Liver (tissue), 9 donors: ENCODE measurements around the gene FAM13B. TPM values are rescaled to one million over a fixed set of nuclear protein-coding genes. Genes with fewer than 3 reads are reported as not detected.

ENCODE experiments used
- DNase-seq: peaks from one replicate; pipeline ENCODE4 v3.0.0-alpha.2; 2017; ENCODE audit warnings: low spot score
- H3K27ac ChIP-seq, 2 donors: one replicate each; pipeline ENCODE4 v1.7.0; 2013; ENCODE audit warnings: inconsistent platforms in 2 of 2, low read length in 2 of 2, control low read depth in 1 of 2, low read depth in 1 of 2, mild to moderate bottlenecking in 1 of 2
- H3K27me3 ChIP-seq, 4 donors: one replicate each; pipeline versions ENCODE4 v1.6.1 to v1.7.0; 2013; ENCODE audit warnings: low read length in 3 of 4, inconsistent platforms in 1 of 4, mild to moderate bottlenecking in 1 of 4, moderate library complexity in 1 of 4; ENCODE audit not compliant: control insufficient read depth in 4 of 4, insufficient read depth in 4 of 4
- H3K36me3 ChIP-seq, 4 donors: one replicate each; pipeline versions ENCODE4 v1.6.1 to v1.7.0; 2013; ENCODE audit warnings: low read length in 3 of 4, mild to moderate bottlenecking in 3 of 4, low read depth in 1 of 4, moderate library complexity in 1 of 4; ENCODE audit not compliant: control insufficient read depth in 4 of 4, insufficient read depth in 3 of 4
- H3K4me1 ChIP-seq, 4 donors: one replicate each; pipeline versions ENCODE4 v1.6.1 to v1.7.0; 2013; ENCODE audit warnings: low read length in 3 of 4, mild to moderate bottlenecking in 3 of 4, moderate library complexity in 1 of 4; ENCODE audit not compliant: control insufficient read depth in 4 of 4, insufficient read depth in 4 of 4
- H3K4me3 ChIP-seq, 3 donors: one replicate each; pipeline versions ENCODE4 v1.6.1 to v1.7.0; 2013; ENCODE audit warnings: low read length in 3 of 3, control low read depth in 1 of 3, low read depth in 1 of 3, mild to moderate bottlenecking in 1 of 3
- H3K9ac ChIP-seq, 2 donors: one replicate each; pipeline ENCODE4 v1.7.0; 2013; ENCODE audit warnings: low read length in 2 of 2, mild to moderate bottlenecking in 2 of 2, moderate library complexity in 2 of 2, control low read depth in 1 of 2, low read depth in 1 of 2
- H3K9me3 ChIP-seq, 4 donors: one replicate each; pipeline versions ENCODE4 v1.6.1 to v1.7.0; 2013; ENCODE audit warnings: low read length in 3 of 4; ENCODE audit not compliant: control insufficient read depth in 4 of 4
- EGR1 ChIP-seq, 2 donors: IDR thresholded peaks; 2 replicates each; pipeline ENCODE4 v1.6.1; 2016 to 2018; ENCODE audit warnings: antibody characterized with exemption in 2 of 2, low read depth in 2 of 2
- FOXA1 ChIP-seq: IDR thresholded peaks from 2 replicates; pipeline ENCODE4 v1.6.1; 2016; ENCODE audit warnings: antibody characterized with exemption
- FOXA2 ChIP-seq: IDR thresholded peaks from 2 replicates; pipeline ENCODE4 v1.6.1; 2016; ENCODE audit warnings: antibody characterized with exemption
- GABPA ChIP-seq, 2 donors: IDR thresholded peaks in 1 of 2; conservative IDR thresholded peaks in 1 of 2; 2 replicates each; pipeline ENCODE4 v1.6.1; 2016; ENCODE audit warnings: antibody characterized with exemption in 2 of 2, mild to moderate bottlenecking in 1 of 2, moderate library complexity in 1 of 2
- HNF4A ChIP-seq, 2 donors: conservative IDR thresholded peaks; 2 replicates each; pipeline ENCODE4 v1.6.1; 2016; ENCODE audit warnings: antibody characterized with exemption in 2 of 2, mild to moderate bottlenecking in 2 of 2
- HNF4G ChIP-seq: IDR thresholded peaks from 2 replicates; pipeline ENCODE4 v1.6.1; 2016; ENCODE audit warnings: antibody characterized with exemption
- JUND ChIP-seq, 2 donors: IDR thresholded peaks; 2 replicates each; pipeline ENCODE4 v1.6.1; 2016; ENCODE audit warnings: antibody characterized with exemption in 2 of 2
- NR2F2 ChIP-seq: IDR thresholded peaks from 2 replicates; pipeline ENCODE4 v1.6.1; 2016; ENCODE audit warnings: antibody characterized with exemption
- RAD21 ChIP-seq, 2 donors: IDR thresholded peaks; 2 replicates each; pipeline ENCODE4 v1.6.1; 2016; ENCODE audit warnings: antibody characterized with exemption in 2 of 2, mild to moderate bottlenecking in 2 of 2
- RXRA ChIP-seq, 2 donors: IDR thresholded peaks; 2 replicates each; pipeline ENCODE4 v1.6.1; 2017 to 2018; ENCODE audit warnings: antibody characterized with exemption in 2 of 2, mild to moderate bottlenecking in 1 of 2
- SP1 ChIP-seq: IDR thresholded peaks from 2 replicates; pipeline ENCODE4 v1.6.1; 2018; ENCODE audit warnings: antibody characterized with exemption, mild to moderate bottlenecking
- TAF1 ChIP-seq: conservative IDR thresholded peaks from 2 replicates; pipeline ENCODE4 v1.6.1; 2016; ENCODE audit warnings: antibody characterized with exemption, mild to moderate bottlenecking
- YY1 ChIP-seq: IDR thresholded peaks from 2 replicates; pipeline ENCODE4 v1.6.1; 2016; ENCODE audit warnings: antibody characterized with exemption, mild to moderate bottlenecking
- WGBS: extraction: QIAGEN DNeasy Blood & Tissue Kit; methylation state at CpG from one replicate; pipeline ENCODE4 v1.1.7; 2013; 5-methylcytosine and 5-hydroxymethylcytosine counted together
- polyA plus RNA-seq, 2 donors: library from polyadenylated mRNA; stranded (reverse) in 1 of 2; unstranded in 1 of 2; fragments of 200-250 nt in 1 of 2; fragments of >200 nt in 1 of 2; fragmentation: Nextera tagmentation in 1 of 2; extraction: Ambion mirVana in 1 of 2; gene quantifications; one replicate each; pipeline versions ENCODE4 v1.2.1 to v1.2.3, GENCODE V29; 2013 to 2015
- total RNA-seq, 2 donors: library from RNA; depleted of rRNA; stranded (reverse); fragments of >200 nt; gene quantifications; one replicate each; pipeline ENCODE4 v1.2.3, GENCODE V29; 2014
- TF ChIP-seq, protein P1 (sequence below): fragments of 150-350 bp; IDR thresholded peaks from 2 replicates; pipeline ENCODE4 v1.5.1; 2017; ENCODE audit warnings: improper control_type of control experiment, low read depth, low read length; ENCODE audit not compliant: missing input control
- TF ChIP-seq, protein P2 (sequence below): IDR thresholded peaks from 2 replicates; pipeline ENCODE4 v1.6.1; 2016; ENCODE audit warnings: antibody characterized with exemption
- TF ChIP-seq, protein P3 (sequence below): IDR thresholded peaks from 2 replicates; pipeline ENCODE4 v1.6.1; 2016; ENCODE audit warnings: antibody characterized with exemption
- TF ChIP-seq, protein P4 (sequence below): IDR thresholded peaks from 2 replicates; pipeline ENCODE4 v1.6.1; 2016; ENCODE audit warnings: antibody characterized with exemption, mild to moderate bottlenecking
- TF ChIP-seq, protein P5 (sequence below): IDR thresholded peaks from 2 replicates; pipeline ENCODE4 v1.6.1; 2016; ENCODE audit warnings: antibody characterized with exemption
- donor health status: healthy.
- donor health status: healthy.
- donor health status: healthy.
- donor health status: healthy.
- donor health status: healthy.

The FAM13B gene
- total and polyA plus RNA-seq, 4 donors, result 4.3 to 19.0 (median 10.8) TPM

DNA sequence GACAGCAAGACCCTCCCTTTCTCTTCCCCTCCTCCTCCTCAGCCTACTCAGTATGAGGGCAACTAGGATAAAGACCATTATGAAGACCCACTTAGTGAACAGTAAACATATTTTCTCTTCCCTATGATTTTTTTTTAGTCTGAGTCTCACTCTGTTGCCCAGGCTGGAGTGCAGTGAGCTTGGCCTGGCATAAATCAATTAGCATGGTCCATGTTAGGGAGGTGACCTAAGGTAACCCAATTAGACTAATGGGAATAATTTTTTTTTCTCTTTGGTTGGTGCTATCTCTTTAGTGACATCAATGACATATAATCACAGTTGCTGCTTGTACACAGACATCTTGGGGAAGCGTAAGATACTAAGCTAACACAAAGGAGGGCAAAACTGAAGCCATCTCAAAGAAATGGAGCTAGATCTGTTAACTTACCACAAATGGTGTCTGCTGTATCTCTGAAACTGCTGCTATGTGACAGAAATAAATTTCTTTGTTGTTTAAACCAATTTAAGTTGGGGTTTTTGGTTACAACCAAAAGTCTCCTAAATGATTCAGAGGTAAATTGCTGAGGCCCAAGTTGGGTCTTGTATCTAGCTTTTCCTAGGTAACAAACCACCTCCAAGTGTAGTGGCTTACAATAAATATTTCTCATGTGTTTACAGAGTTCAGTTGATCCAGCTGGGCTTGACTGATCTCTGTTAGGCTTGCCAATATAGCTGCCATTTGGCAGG lies 130.3 kb downstream of the FAM13B start:
- Histone ChIP-seq H3K4me3 (no peak overlapping the region), H3K9ac (no peak overlapping the region), H3K27me3 (no peaks in the 10 kb centered on the region), H3K9me3 (no peaks in the 10 kb centered on the region), H3K4me1 (no peaks in the 10 kb centered on the region), H3K36me3 (no peaks in the 10 kb centered on the region), H3K27ac (no peak overlapping the region)
- TF ChIP-seq GABPA (IDR thresholded peaks at IDR 0.05 in 1 of 2, conservative IDR thresholded peaks at IDR 0.05 in 1 of 2) (no peak), HNF4G (no peak), FOXA2 (no peak), TAF1 (no peak), FOXA1 (no peak), RAD21 (IDR thresholded peaks at IDR 0.05) (no peak), RXRA (IDR thresholded peaks at IDR 0.05) (no peak)
- TF ChIP-seq, protein P1, sequence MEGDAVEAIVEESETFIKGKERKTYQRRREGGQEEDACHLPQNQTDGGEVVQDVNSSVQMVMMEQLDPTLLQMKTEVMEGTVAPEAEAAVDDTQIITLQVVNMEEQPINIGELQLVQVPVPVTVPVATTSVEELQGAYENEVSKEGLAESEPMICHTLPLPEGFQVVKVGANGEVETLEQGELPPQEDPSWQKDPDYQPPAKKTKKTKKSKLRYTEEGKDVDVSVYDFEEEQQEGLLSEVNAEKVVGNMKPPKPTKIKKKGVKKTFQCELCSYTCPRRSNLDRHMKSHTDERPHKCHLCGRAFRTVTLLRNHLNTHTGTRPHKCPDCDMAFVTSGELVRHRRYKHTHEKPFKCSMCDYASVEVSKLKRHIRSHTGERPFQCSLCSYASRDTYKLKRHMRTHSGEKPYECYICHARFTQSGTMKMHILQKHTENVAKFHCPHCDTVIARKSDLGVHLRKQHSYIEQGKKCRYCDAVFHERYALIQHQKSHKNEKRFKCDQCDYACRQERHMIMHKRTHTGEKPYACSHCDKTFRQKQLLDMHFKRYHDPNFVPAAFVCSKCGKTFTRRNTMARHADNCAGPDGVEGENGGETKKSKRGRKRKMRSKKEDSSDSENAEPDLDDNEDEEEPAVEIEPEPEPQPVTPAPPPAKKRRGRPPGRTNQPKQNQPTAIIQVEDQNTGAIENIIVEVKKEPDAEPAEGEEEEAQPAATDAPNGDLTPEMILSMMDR, result no peak
- no peak for DNase-seq
- 94% methylated on average over 1 of the region's 1 CpG for WGBS

DNA sequence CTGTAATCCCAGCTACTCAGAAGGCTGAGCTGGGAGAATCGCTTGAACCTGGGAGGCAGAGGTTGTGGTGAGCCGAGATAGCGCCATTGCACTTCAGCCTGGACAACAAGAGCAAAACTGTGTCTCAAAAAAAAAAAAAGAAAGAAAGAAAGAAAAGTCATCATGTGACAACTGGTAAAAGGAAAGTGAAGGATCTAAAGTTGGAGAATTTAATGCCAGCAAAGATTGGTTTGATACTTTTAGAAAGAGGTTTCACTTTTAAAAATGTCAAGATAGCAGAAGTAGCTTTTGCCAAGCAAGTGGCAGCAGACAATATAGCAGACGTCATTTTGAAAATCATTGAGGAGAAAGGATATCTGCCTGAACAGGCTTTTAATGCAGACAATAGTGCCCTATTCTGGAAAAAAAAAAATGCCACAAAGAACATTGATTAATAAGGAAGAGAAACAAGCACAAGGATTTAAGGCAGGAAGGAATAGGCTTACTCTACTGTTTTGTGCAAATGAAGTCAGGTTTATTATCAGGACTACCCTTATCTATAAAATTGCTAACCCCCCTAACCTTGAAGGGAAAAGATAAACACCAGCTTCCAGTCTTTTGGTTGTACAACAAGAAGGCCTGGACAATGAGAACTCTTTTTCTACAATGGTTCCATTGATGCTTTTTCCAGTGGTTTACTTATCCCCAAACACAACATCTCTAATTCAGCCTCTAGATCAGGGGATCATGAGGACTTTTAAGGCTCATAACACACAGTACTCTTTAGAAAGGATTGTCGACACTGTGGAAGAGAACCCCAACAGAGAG lies 131.7 kb downstream of the FAM13B start:
- H3K4me3 ChIP-seq, result no peak overlapping the region
- H3K36me3 ChIP-seq, result no peaks in the 10 kb centered on the region
- no peaks in the 10 kb centered on the region for H3K9me3 ChIP-seq
- H3K4me1 ChIP-seq, result no peaks in the 10 kb centered on the region
- no peak for TF ChIP-seq GABPA (IDR thresholded peaks at IDR 0.05 in 1 of 2, conservative IDR thresholded peaks at IDR 0.05 in 1 of 2)
- TF ChIP-seq HNF4G, result no peak
- TF ChIP-seq, protein P2, sequence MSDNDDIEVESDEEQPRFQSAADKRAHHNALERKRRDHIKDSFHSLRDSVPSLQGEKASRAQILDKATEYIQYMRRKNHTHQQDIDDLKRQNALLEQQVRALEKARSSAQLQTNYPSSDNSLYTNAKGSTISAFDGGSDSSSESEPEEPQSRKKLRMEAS, result no peak
- no peak for TF ChIP-seq YY1
- TF ChIP-seq, protein P3, sequence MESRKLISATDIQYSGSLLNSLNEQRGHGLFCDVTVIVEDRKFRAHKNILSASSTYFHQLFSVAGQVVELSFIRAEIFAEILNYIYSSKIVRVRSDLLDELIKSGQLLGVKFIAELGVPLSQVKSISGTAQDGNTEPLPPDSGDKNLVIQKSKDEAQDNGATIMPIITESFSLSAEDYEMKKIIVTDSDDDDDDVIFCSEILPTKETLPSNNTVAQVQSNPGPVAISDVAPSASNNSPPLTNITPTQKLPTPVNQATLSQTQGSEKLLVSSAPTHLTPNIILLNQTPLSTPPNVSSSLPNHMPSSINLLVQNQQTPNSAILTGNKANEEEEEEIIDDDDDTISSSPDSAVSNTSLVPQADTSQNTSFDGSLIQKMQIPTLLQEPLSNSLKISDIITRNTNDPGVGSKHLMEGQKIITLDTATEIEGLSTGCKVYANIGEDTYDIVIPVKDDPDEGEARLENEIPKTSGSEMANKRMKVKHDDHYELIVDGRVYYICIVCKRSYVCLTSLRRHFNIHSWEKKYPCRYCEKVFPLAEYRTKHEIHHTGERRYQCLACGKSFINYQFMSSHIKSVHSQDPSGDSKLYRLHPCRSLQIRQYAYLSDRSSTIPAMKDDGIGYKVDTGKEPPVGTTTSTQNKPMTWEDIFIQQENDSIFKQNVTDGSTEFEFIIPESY, result no peak
- TF ChIP-seq, protein P4, sequence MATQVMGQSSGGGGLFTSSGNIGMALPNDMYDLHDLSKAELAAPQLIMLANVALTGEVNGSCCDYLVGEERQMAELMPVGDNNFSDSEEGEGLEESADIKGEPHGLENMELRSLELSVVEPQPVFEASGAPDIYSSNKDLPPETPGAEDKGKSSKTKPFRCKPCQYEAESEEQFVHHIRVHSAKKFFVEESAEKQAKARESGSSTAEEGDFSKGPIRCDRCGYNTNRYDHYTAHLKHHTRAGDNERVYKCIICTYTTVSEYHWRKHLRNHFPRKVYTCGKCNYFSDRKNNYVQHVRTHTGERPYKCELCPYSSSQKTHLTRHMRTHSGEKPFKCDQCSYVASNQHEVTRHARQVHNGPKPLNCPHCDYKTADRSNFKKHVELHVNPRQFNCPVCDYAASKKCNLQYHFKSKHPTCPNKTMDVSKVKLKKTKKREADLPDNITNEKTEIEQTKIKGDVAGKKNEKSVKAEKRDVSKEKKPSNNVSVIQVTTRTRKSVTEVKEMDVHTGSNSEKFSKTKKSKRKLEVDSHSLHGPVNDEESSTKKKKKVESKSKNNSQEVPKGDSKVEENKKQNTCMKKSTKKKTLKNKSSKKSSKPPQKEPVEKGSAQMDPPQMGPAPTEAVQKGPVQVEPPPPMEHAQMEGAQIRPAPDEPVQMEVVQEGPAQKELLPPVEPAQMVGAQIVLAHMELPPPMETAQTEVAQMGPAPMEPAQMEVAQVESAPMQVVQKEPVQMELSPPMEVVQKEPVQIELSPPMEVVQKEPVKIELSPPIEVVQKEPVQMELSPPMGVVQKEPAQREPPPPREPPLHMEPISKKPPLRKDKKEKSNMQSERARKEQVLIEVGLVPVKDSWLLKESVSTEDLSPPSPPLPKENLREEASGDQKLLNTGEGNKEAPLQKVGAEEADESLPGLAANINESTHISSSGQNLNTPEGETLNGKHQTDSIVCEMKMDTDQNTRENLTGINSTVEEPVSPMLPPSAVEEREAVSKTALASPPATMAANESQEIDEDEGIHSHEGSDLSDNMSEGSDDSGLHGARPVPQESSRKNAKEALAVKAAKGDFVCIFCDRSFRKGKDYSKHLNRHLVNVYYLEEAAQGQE, result no peak
- no peak for TF ChIP-seq EGR1 (IDR thresholded peaks at IDR 0.05; ENCODE audit: low read depth in 2 of 2)
- TF ChIP-seq, protein P1, result no peak
- no peak for TF ChIP-seq TAF1
- TF ChIP-seq RXRA (IDR thresholded peaks at IDR 0.05), result no peak
- TF ChIP-seq FOXA2, result no peak
- no peak for TF ChIP-seq FOXA1
- TF ChIP-seq, protein P5, sequence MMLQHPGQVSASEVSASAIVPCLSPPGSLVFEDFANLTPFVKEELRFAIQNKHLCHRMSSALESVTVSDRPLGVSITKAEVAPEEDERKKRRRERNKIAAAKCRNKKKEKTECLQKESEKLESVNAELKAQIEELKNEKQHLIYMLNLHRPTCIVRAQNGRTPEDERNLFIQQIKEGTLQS, result no peak
- no peak for TF ChIP-seq HNF4A (conservative IDR thresholded peaks at IDR 0.05)
- TF ChIP-seq NR2F2, result no peak
- TF ChIP-seq JUND (IDR thresholded peaks at IDR 0.05), result no peak
- TF ChIP-seq RAD21 (IDR thresholded peaks at IDR 0.05), result no peak
- no peak for TF ChIP-seq SP1
- WGBS, result 85% methylated on average over 5 of the region's 5 CpGs
- H3K9ac ChIP-seq, result no peak overlapping the region
- DNase-seq, result no peak
- no peaks in the 10 kb centered on the region for H3K27me3 ChIP-seq
- no peak overlapping the region for H3K27ac ChIP-seq
